ENCODE data around the gene LRRC56.
"Not testable (repeated sequence)": the region's sequence is repeated elsewhere in the genome, so short reads cannot be mapped to it uniquely, and the experiment has no call there.

The LRRC56 gene

GRCh38 chr11:507727-508515 is 29.4 kb upstream of the LRRC56 start:
- Mint-ChIP-seq H3K27ac (peak overlapping the region; percentile 100), H3K4me1 (peaks cover 51% of the 10 kb centered on the region), H3K4me3 (peak overlapping the region; percentile 98), H3K36me3 (peaks cover 19% of the 10 kb centered on the region), H3K27me3 (no peaks in the 10 kb centered on the region), H3K9me3 (no peaks in the 10 kb centered on the region)
- no peak for ATAC-seq

- Mint-ChIP-seq H3K27ac (no peak overlapping the region), H3K27me3 (no peaks in the 10 kb centered on the region), H3K9me3 (no peaks in the 10 kb centered on the region), H3K36me3 (peaks cover 19% of the 10 kb centered on the region), H3K4me1 (peaks cover 46% of the 10 kb centered on the region), H3K4me3 (no peak overlapping the region)
- no peak for ATAC-seq
Measured at GRCh38 chr11:508956-509355, 28.4 kb upstream of the LRRC56 start.

GRCh38 chr11:512761-513595 is 24.3 kb upstream of the LRRC56 start:
- H3K36me3 Mint-ChIP-seq, result peaks cover 32% of the 10 kb centered on the region
- no peak for ATAC-seq
- H3K4me3 Mint-ChIP-seq, result no peak overlapping the region
- H3K27me3 Mint-ChIP-seq, result no peaks in the 10 kb centered on the region
- peak overlapping the region; percentile 27 for H3K27ac Mint-ChIP-seq
- peaks cover 22% of the 10 kb centered on the region for H3K4me1 Mint-ChIP-seq
- H3K9me3 Mint-ChIP-seq, result peaks cover 5% of the 10 kb centered on the region

DNA sequence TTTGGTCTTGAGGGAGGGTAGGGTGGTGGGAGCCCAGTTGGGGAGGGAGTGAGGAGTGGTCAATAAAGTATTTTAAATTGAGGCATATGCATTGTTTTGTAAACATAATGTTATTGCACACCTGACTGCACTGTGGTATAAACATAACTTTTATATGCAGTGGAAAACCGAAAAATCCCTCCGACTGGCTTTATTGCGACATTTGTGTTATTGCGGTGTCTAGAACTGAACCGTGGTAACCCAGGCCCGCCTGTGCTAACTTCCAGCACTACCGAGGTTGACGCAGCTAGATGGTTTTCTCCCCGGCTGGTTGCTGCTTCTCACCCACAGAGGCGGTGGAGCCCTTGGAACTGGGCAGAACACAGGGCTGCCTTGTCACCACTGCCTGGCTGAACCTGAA is 22.7 kb upstream of the LRRC56 start:
- peaks cover 31% of the 10 kb centered on the region for H3K36me3 Mint-ChIP-seq

DNA sequence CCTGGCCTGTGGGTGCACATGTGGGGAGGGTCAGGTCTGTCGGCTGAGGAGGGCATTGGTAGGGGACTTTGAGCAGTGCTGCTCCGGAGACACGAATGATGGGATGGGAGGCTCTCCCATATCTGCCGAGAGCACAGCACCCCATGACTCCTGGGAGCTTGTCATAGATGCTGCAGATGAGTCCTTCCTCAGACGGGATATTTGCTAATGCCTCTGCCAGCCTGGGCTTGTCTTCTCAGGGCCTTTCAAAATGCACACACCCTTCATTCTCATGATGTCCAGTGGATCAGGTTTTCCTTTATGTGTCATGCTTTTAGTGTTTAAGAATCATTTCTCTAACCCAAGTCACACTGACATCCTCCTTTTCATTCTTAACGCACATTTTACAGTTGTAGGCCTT is 22.2 kb upstream of the LRRC56 start:
- Mint-ChIP-seq H3K27ac (no peak overlapping the region), H3K36me3 (peaks cover 26% of the 10 kb centered on the region), H3K4me3 (no peak overlapping the region), H3K27me3 (no peaks in the 10 kb centered on the region), H3K4me1 (peaks cover 24% of the 10 kb centered on the region), H3K9me3 (peaks cover 5% of the 10 kb centered on the region)
- ATAC-seq, result no peak

More for the DNA sequence above, 22.7 kb upstream of the LRRC56 start:
- no peak overlapping the region for H3K27ac Mint-ChIP-seq
- H3K4me1 Mint-ChIP-seq, result peaks cover 24% of the 10 kb centered on the region
- no peak for ATAC-seq
- peaks cover 5% of the 10 kb centered on the region for H3K9me3 Mint-ChIP-seq
- no peaks in the 10 kb centered on the region for H3K27me3 Mint-ChIP-seq
- H3K4me3 Mint-ChIP-seq, result no peak overlapping the region

DNA sequence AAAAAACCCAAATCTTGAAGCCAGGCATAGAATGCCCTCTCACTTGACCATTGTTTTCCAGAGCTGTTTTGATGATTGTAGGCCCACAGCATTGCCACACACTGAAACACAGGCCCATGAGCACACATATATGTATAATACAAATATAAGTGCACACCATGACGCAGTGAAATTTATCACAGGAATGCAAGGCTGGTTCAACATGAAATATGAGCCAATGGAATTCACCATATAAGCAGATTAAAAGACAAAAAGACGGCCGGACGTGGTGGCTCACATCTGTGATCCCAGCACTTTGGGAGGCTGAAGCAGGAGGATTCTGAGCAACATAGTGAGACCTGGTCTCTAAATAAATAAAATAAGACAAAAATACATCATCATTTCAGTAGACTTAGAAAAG is 20.9 kb upstream of the LRRC56 start:
- no peaks in the 10 kb centered on the region for H3K27me3 Mint-ChIP-seq
- H3K4me1 Mint-ChIP-seq, result peaks cover 23% of the 10 kb centered on the region
- H3K36me3 Mint-ChIP-seq, result peaks cover 24% of the 10 kb centered on the region
- peaks cover 5% of the 10 kb centered on the region for H3K9me3 Mint-ChIP-seq
- no peak overlapping the region for H3K27ac Mint-ChIP-seq
- ATAC-seq, result no peak
- no peak overlapping the region for H3K4me3 Mint-ChIP-seq

- not testable (repeated sequence) for H3K9me3 Mint-ChIP-seq, H3K27ac Mint-ChIP-seq, H3K4me3 Mint-ChIP-seq, ATAC-seq, H3K27me3 Mint-ChIP-seq
- Mint-ChIP-seq H3K36me3 (peaks cover 19% of the 10 kb centered on the region), H3K4me1 (peaks cover 18% of the 10 kb centered on the region)
Measured at GRCh38 chr11:516918-517685, 20.2 kb upstream of the LRRC56 start.

GRCh38 chr11:518463-519202 is 18.7 kb upstream of the LRRC56 start:
- Mint-ChIP-seq H3K4me1 (peaks cover 6% of the 10 kb centered on the region), H3K27me3 (no peaks in the 10 kb centered on the region), H3K27ac (peak overlapping the region; percentile 70), H3K9me3 (peaks cover 5% of the 10 kb centered on the region), H3K36me3 (peaks cover 19% of the 10 kb centered on the region), H3K4me3 (peak overlapping the region; percentile 76)
- peak; percentile 97 for ATAC-seq

DNA sequence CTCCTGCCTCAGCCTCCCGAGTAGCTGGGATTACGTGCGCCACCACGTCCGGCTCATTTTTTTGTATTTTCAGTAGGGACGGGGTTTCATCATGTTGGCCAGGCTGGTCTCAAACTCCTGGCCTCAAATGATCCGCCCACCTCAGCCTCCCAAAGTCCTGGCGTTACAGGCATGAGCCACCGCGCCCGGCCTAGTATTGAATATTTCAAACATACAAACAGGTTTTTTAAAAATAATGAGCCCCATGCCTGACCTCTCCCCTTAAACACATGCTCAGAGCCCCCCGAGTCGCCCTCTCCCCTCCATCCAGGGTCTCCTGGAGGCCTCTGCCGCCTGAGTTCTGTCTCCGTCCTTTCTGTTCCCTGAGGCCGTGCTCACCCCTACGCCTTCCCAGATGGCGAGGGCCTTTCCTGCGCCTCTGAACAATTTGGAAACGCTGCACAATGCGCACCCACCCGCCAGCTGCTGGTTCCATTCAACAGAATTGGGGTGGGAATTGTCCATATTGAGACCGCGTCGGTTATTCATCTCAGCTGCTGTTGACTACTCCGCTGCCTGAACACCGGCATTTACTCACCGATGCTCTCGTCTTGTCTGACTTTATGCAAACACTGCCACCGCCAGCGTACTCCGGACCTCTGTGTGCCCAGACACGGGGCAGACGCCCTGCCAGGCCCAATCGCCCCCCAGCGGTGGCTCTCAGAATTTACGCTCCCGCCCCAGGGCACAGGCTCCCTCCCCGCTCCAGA is 16.7 kb upstream of the LRRC56 start:
- no peak overlapping the region for H3K27ac Mint-ChIP-seq
- no peak for ATAC-seq
- no peaks in the 10 kb centered on the region for H3K27me3 Mint-ChIP-seq
- H3K36me3 Mint-ChIP-seq, result peaks cover 12% of the 10 kb centered on the region
- H3K9me3 Mint-ChIP-seq, result peaks cover 5% of the 10 kb centered on the region
- H3K4me3 Mint-ChIP-seq, result no peak overlapping the region
- peaks cover 6% of the 10 kb centered on the region for H3K4me1 Mint-ChIP-seq

DNA sequence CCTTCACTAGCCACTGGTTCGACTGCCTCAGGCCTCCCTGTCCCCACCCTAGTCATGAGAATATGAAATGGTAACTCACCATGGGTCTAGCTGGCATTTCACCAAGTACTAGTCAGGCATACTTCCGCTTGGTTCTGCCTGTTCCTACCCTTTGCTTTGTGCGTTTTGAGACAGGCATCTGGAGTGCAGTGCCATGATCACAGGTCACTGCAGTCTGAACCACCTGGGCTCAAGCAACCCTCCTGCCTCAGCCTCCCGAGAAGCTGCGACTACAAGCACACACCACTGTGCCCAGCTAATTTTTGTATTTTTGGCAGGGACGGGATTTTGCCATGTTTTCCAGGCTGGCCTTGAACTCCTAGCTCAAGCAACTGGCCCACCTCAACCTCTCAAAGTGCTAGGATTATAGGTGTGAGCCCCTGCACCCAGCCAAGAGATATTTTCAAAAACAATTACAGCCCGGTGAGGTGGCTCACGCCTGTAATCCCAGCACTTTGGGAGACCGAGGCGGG is 16.1 kb upstream of the LRRC56 start:
- no peaks in the 10 kb centered on the region for H3K27me3 Mint-ChIP-seq
- H3K27ac Mint-ChIP-seq, result no peak overlapping the region

DNA sequence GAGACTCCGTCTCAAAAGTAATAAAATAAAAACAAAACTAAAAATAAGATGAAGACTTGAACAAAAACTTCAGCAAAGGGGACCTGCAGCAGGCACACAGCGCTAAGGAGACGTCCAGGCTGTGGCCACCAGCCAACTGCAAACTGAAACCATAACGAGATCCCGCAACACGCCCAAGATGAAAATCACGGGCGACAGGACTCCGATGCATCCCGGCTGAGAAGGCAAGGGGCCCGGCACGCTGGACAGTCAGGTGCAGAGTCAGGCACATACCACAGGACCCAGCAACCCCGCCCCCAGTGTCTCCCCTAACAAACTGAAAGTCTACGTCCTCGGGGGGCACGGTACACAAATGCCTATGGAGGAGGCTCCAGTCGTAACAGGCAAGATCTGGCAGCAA is 11.1 kb upstream of the LRRC56 start:
- no peaks in the 10 kb centered on the region for H3K9me3 Mint-ChIP-seq

More for the DNA sequence above, 16.1 kb upstream of the LRRC56 start:
- no peak for ATAC-seq
- Mint-ChIP-seq H3K4me1 (peaks cover 6% of the 10 kb centered on the region), H3K9me3 (peaks cover 5% of the 10 kb centered on the region), H3K4me3 (no peak overlapping the region), H3K36me3 (peaks cover 8% of the 10 kb centered on the region)

GRCh38 chr11:528166-528814 is 9.0 kb upstream of the LRRC56 start:
- Mint-ChIP-seq H3K36me3 (peaks cover 14% of the 10 kb centered on the region), H3K4me3 (no peak overlapping the region), H3K9me3 (no peaks in the 10 kb centered on the region), H3K4me1 (peaks cover 7% of the 10 kb centered on the region), H3K27ac (no peak overlapping the region), H3K27me3 (no peaks in the 10 kb centered on the region)
- no peak for ATAC-seq

More for the DNA sequence above, 11.1 kb upstream of the LRRC56 start:
- Mint-ChIP-seq H3K27ac (no peak overlapping the region), H3K36me3 (peaks cover 5% of the 10 kb centered on the region), H3K4me1 (no peaks in the 10 kb centered on the region), H3K27me3 (no peaks in the 10 kb centered on the region), H3K4me3 (no peak overlapping the region)
- ATAC-seq, result no peak

GRCh38 chr11:528815-529727 is 8.3 kb upstream of the LRRC56 start:
- peaks cover 14% of the 10 kb centered on the region for H3K36me3 Mint-ChIP-seq
- H3K4me1 Mint-ChIP-seq, result peaks cover 12% of the 10 kb centered on the region
- no peaks in the 10 kb centered on the region for H3K27me3 Mint-ChIP-seq
- no peak overlapping the region for H3K27ac Mint-ChIP-seq
- no peaks in the 10 kb centered on the region for H3K9me3 Mint-ChIP-seq
- no peak overlapping the region for H3K4me3 Mint-ChIP-seq
- ATAC-seq, result no peak
